Stimulated activated CD8-positive, alpha-beta memory T cell treated with anti-CD3 and anti-CD28 coated beads, Interleukin-4, amount 100 ng/mL, for 4 hours (primary cell): ENCODE measurements around the gene SLC6A6.
A peak's percentile ranks its signal among the peaks of the same experiment; 100 is the strongest.

ENCODE experiments used
- DNase-seq, 2 donors: peaks; one replicate each; pipeline ENCODE4 v3.0.0-alpha.2; 2020; ENCODE audit warnings: low read depth in 2 of 2, low spot score in 1 of 2

The SLC6A6 gene

DNA sequence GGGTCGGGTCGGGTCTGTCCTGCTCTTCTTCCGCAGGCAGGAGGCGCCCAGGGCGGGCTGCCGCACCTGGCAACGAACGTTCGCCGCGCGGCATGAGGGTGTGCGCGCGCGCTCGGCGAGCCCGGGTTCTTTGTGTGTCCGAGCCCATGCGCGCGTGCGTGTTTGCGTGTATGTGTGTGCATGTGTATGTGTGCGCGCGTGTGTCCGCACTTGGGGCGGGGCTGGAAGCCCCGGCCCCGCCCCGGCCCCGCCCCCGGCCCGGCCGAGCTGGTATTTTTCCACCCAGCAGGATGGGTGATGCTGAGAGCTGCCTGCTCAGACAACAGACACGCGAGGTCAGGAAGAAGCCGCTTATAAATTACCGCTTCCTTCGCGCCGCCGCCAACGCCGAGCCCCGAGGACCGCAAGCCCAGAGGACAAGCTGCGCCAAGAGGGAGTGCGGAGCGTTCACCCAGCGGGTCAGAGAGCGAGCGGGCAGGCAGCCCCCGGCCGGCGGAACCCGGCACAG lies at the start of gene SLC6A6:
SLC6A6 (plus strand) TSS at position 303 of the 508 bp plus-strand sequence. CDS start 41,029 bp downstream, outside the sequence.
- DNase-seq, result peak; percentile 80 to 89

DNA sequence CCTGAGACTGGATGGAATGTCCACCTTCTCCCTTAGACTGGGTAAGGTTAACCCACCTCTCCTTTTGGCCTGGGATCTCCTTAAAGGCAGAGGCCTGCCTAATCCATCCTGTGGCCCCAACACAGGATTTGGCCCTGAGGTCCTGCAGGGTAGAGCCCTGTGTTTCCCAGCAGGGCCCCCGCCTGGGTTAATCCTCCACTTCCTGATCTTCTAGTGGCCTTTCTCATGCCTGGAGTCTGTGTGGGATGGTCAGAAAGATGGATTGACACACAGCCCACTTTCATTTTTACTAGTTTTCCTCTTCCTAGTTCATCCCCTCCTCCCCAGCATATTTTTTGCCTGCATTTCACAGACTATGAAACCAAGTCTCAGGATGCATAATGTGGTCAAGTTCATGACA lies 48.9 kb upstream of the SLC6A6 start:
- no peak for DNase-seq

DNA sequence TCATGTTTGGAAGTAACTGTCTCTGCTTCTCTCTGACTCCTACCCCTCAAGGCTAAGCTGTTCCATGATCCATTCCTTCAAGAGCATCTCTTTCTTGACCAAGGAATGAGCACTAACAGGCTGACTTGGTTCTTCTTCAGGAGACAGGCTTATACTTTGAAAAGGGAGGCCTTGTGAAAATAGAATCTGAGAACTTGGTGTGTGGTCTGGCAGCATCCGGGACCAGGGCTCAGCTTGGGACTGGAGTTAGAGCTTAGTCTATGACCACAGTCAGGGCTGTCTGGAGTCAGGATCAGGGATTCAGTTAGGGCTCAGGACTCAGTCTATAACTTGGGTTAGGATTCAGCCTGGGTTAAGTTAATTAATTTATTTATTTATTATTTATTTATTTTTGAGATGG lies 44.9 kb upstream of the SLC6A6 start:
- no peak for DNase-seq

GRCh38 chr3:14358426-14359211 lies 43.8 kb upstream of the SLC6A6 start:
- DNase-seq, result no peak

DNA sequence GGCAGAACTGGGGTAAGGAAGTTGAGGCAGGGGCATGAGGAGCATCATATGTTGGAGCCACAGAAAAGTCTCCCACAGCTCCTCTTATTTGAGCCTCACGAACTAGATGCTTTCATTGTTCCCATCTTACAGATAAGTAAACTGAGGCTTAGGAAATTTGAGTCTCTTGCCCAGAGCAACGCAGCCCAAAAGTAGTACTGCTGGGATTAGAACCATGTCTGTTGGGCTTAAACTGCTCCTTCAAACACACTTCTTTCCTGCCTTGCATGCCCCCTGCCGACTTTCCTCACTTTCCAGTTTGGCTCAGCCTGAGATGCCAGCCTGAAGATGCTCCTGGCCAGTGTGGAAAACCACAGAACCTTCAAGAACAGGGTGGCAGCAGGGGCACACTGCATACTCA lies 43.1 kb upstream of the SLC6A6 start:
- no peak for DNase-seq

GRCh38 chr3:14360123-14360881 lies 42.1 kb upstream of the SLC6A6 start:
- no peak for DNase-seq

DNA sequence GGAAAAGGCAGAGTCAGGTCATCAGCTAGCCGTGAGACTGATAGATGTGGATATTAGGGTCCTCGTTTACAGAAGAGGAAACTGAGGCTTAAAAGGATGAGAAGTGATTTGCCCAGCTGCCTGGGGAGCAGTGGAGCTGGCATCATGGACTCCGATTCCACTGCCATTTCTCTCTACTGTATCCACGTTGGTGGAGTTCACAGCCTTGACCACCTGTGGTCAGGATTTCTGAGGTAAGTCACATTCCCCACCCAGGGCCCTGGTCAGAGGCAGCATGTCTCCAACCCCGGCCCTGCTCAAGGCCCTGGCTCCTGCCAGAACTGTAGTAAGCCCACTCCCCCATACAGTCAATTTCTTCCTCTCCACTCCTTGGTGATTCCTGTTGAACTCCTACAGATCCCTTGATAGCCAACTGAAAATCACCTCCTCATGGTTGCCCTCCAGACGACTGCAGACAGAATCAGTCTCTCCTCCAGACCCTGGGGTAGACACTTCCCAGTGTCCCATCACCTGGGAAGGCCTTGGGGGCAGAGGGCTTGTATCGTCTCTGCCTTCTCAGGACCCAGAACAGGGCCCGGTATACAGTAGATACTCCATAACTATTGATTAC lies 41.2 kb upstream of the SLC6A6 start:
- DNase-seq, result no peak

DNA sequence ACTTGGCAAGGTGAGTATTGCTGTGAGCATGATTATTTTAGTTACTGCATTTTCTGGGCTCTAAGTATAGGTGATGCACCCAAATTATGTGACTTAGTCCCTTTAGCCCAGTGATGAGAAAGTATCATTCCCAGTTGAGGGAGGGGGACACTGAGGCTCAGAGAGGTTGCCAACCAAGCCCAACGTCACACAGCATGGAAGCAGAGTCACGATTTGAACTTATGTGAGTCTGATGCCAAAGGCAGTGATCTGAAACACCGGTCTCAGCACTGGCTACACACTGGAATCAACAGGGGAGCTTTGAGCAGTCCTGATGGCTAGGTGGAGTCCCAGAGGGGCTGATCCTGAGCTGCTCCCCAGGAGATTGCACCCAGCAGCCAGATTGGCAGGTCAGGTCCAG lies 39.5 kb upstream of the SLC6A6 start:
- DNase-seq, result no peak

DNA sequence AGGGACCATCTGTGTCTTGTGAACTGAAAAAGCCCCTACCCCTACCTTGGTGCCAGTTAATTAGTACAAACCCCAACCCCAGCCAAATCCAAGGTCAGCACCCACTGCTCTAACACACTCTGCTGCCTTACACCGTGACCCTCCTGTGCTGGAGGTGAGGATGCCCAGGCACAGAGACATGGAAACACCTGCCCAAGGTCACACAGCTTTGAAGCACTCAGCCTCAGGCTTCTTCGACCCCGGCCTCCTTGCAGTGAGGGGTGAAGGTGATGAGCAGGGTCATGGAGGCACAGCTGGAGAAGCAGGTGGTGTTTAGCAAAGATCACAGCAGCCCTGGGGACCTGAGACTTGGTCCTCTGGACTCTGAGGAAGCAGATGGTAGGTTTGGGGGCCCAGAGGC lies 39.0 kb upstream of the SLC6A6 start:
- no peak for DNase-seq

GRCh38 chr3:14363991-14364390 lies 38.4 kb upstream of the SLC6A6 start:
- DNase-seq, result no peak

- no peak for DNase-seq
Observed at GRCh38 chr3:14364580-14365292, 37.7 kb upstream of the SLC6A6 start.

DNA sequence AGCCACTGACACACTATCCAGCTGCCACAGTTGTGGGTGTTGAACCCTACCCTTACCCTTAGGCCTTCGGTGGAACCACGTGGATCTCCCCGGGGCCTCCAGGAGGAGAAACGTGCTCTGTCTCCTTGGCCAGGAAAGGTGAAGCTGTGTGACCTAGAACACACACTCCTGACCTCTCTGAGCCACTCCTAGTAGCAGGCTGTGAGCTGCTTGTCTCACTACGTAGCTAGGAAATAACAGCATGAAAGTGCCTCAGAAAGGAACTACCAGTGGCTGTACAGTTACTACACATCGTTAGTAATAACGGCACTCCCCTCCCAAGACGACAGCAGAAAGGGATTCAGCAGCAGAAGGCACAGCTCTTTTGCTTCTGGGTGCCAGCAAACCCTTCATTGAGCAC lies 36.2 kb upstream of the SLC6A6 start:
- no peak for DNase-seq

GRCh38 chr3:14366915-14367823 lies 35.2 kb upstream of the SLC6A6 start:
- DNase-seq, result no peak

DNA sequence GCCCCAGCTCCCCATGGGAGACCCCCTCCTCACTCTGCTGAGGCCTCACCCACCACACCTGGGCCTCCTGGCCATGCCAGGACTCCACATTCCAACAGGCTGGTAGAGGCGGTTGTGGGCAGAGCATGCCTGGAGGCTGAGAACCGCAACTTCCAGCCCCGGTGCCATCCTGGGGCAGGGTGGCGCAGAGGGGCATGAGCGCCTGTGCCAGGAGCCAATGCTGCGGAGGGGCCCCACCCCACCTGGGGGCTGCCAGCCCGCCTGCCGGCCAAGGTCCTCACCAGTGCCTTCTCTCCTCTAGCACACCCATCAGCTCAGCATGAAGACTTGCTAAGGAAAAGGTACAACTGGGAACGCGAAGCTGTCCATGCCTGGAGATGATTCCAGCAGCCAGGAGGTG lies 34.3 kb upstream of the SLC6A6 start:
- DNase-seq, result no peak

GRCh38 chr3:14368885-14369284 lies 33.5 kb upstream of the SLC6A6 start:
- no peak for DNase-seq

GRCh38 chr3:14369675-14370669 lies 32.4 kb upstream of the SLC6A6 start:
- DNase-seq, result no peak

- DNase-seq, result no peak
Observed at GRCh38 chr3:14370720-14371572, 31.5 kb upstream of the SLC6A6 start.
